Lower leg skin (tissue), 3 donors: ENCODE data around the gene FZD7.

Source experiments
- CTCF ChIP-seq, 3 donors: fragments of 450-650 bp; IDR thresholded peaks; one replicate each; pipeline ENCODE4 v1.5.1; 2016; ENCODE audit warnings: antibody characterized with exemption in 3 of 3, mild to moderate bottlenecking in 3 of 3, moderate library complexity in 2 of 3
- POLR2A ChIP-seq, 2 donors: fragments of 450-650 bp; IDR thresholded peaks; one replicate each; pipeline ENCODE4 v1.6.1; 2016 to 2017; ENCODE audit warnings: antibody characterized with exemption in 2 of 2, mild to moderate bottlenecking in 1 of 2, moderate library complexity in 1 of 2

GRCh38 chr2:202024871-202025270 is 8.8 kb upstream of the FZD7 start:
- TF ChIP-seq POLR2A (IDR thresholded peaks at IDR 0.05) = no peak
- no peak for TF ChIP-seq CTCF (IDR thresholded peaks at IDR 0.05)
